ENCODE measurements around the gene FBXL13.
"Not testable (repeated sequence)": the region's sequence is repeated elsewhere in the genome, so short reads cannot be mapped to it uniquely, and the experiment has no call there.

The FBXL13 gene

DNA sequence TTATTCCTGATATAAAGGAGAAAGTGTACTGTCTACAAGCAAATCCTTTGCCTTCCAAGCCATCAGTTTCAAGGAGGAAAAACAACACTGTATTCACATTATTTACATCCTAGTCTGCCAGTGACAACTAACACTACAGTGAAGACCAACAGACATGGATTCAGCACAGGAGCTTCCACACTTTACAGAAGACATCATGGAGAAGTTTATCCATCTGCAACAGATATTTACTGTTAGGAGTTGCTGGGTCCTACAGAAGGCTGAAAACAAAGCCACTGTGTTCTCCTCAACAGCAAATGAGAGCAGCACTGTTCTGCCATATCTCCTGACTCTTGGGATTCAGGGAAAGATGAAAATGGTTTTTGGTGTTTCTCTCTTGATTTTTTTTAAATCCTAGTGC, 42.4 kb upstream of the FBXL13 start:
- TF ChIP-seq, protein P1, sequence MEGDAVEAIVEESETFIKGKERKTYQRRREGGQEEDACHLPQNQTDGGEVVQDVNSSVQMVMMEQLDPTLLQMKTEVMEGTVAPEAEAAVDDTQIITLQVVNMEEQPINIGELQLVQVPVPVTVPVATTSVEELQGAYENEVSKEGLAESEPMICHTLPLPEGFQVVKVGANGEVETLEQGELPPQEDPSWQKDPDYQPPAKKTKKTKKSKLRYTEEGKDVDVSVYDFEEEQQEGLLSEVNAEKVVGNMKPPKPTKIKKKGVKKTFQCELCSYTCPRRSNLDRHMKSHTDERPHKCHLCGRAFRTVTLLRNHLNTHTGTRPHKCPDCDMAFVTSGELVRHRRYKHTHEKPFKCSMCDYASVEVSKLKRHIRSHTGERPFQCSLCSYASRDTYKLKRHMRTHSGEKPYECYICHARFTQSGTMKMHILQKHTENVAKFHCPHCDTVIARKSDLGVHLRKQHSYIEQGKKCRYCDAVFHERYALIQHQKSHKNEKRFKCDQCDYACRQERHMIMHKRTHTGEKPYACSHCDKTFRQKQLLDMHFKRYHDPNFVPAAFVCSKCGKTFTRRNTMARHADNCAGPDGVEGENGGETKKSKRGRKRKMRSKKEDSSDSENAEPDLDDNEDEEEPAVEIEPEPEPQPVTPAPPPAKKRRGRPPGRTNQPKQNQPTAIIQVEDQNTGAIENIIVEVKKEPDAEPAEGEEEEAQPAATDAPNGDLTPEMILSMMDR (IDR thresholded peaks at IDR 0.05; ENCODE audit: borderline replicate concordance, control extremely low read depth, extremely low read depth, insufficient read depth, missing control alignments) = no peak
- in situ Hi-C loops (cut with MboI; ENCODE audit: low sequenced_read_pairs, unreplicated experiment) = no loop called here
- DNase-seq (ENCODE audit: low spot score) = no peak

DNA sequence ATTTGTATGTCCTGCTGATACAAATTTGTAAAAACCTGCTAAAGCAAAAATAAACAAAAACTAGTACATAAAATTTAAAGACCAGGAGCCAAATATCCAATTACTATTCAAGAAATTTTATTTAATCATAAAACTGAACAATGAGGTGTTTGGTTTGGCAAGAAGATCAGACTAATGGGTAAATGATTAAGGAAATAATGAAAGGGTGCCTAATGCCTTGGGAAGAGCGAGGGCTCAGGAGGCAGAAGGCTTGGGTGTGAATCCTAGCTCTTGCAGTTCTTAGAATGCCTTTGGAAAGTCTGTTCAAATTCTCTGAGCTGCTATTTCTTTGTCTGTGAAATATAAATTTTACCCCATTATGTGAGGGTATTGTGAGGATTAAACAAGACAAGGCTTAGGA, 41.9 kb upstream of the FBXL13 start:
- TF ChIP-seq, protein P1 (IDR thresholded peaks at IDR 0.05; ENCODE audit: borderline replicate concordance, control extremely low read depth, extremely low read depth, insufficient read depth, missing control alignments) = no peak
- no peak for DNase-seq (ENCODE audit: low spot score)
- in situ Hi-C loops (cut with MboI; ENCODE audit: low sequenced_read_pairs, unreplicated experiment) = no loop called here

DNA sequence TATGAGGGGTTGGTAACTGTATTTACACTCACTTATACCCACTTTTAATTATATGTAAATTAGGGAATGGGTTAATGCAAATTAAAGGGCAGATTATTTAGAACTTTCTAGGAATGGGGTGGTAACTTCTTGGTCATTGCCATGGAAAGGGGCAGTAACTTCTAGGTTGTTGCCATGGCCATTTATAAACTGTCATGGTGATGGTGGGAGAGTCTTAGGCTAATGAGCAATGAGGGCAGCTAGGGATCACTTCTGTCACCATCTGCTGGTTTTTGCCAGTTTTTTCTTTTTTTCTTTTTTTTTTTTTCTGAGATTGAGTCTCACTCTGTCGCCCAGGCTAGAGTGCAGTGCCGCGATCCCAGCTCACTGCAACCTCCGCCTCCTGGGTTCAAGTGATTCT, 41.2 kb upstream of the FBXL13 start:
- TF ChIP-seq, protein P1 (IDR thresholded peaks at IDR 0.05; ENCODE audit: borderline replicate concordance, control extremely low read depth, extremely low read depth, insufficient read depth, missing control alignments) = no peak
- in situ Hi-C loops (cut with MboI; ENCODE audit: low sequenced_read_pairs, unreplicated experiment) = no loop called here
- no peak for DNase-seq (ENCODE audit: low spot score)

DNA sequence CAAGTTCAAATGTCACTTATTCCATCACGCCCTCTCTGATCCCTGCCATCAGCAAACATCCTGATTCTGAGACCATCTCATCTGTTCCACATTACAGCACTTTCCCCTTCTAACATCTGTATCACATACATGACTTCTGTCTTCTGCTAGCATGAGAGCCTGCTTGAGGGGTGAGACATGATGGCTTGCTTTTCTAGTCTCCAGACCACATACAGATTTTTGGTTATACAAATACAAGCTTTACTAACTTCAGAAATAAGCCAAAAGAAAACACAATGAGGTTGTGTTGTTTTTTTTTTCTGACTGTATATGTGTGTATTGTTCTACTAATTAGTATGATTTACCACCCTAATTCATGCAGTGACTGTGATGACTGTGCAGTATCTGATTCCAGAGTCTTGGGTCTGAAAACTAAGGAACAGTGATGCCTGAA, 40.0 kb upstream of the FBXL13 start:
- TF ChIP-seq, protein P1 (IDR thresholded peaks at IDR 0.05; ENCODE audit: borderline replicate concordance, control extremely low read depth, extremely low read depth, insufficient read depth, missing control alignments) = no peak
- in situ Hi-C loops (cut with MboI; ENCODE audit: low sequenced_read_pairs, unreplicated experiment) = no loop called here
- no peak for DNase-seq (ENCODE audit: low spot score)

DNA sequence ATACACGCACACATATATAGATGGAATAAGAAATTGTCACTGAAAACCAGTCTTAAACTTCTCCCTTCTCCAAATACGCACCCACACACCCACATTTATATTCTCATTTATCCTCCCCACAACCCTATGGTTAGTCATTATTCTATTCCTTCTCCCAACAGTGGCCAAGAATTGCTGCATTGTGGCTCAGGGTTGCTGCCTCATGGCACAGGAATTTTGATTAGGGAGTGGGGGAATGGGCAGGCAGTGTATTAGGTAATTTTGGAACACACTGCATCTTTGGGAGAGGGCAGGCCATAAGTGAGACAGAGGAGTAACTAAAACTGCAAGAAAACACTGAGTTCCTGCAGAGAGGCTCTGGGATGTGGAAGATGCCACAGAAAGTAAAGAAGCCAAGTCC, 38.6 kb upstream of the FBXL13 start:
- DNase-seq (ENCODE audit: low spot score) = no peak
- TF ChIP-seq, protein P1 (IDR thresholded peaks at IDR 0.05; ENCODE audit: borderline replicate concordance, control extremely low read depth, extremely low read depth, insufficient read depth, missing control alignments) = no peak
- in situ Hi-C loops (cut with MboI; ENCODE audit: low sequenced_read_pairs, unreplicated experiment) = no loop called here

DNA sequence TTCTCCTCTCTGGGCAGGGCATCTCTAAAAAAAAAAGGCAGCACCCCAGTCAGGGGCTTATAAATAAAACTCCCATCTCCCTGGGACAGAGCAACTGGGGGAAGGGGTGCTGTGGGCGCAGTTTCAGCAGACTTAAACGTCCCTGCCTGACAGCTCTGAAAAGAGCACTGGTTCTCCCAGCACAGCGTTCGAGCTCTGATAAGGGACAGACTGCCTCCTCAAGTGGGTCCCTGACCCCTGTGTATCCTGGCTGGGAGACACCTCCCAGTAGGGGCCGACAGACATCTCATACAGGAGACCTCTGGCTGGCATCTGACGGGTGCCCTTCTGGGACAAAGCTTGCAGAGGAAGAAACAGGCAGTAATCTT, 32.1 kb upstream of the FBXL13 start:
- in situ Hi-C loops (cut with MboI; ENCODE audit: low sequenced_read_pairs, unreplicated experiment); DNase-seq (ENCODE audit: low spot score): not testable (repeated sequence)

DNA sequence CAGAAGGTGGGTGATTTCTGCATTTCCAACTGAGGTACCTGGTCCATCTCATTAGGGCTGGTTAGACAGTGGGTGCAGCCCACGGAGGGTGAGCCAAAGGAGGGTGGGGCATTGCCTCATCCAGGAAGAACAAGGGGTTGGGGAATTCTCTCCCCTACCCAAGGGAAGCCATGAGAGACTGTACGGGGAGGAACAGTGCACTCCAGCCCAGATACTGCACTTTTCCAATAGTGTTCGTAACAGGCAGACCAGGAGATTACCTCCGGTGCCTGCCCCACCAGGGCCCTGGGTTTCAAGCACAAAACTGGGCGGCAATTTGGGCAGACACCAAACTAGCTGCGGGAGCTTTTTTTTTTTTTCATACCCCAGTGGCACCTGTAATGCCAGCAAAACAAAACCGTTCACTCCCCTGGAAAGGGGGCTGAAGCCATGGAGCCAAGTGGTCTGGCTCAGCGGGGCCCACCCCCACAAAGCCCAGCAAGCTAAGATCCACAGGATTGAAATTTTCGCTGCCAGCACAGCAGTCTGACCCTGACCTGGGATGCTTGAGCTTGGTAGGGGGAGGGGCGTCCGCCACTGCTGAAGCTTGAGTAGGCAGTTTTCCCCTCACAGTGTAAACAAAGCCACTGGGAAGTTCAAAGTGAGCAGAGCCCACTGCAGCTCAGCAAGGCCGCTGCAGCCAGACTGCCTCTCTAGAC, 31.6 kb upstream of the FBXL13 start:
- no peak for DNase-seq (ENCODE audit: low spot score)
- TF ChIP-seq, protein P1 (IDR thresholded peaks at IDR 0.05; ENCODE audit: borderline replicate concordance, control extremely low read depth, extremely low read depth, insufficient read depth, missing control alignments) = no peak
- in situ Hi-C loops (cut with MboI; ENCODE audit: low sequenced_read_pairs, unreplicated experiment) = no loop called here
